GM12872 (cell line): ENCODE measurements around the gene ZNF503.

Source experiments
- TF ChIP-seq, protein P1 (sequence below): IDR thresholded peaks from 3 replicates; pipeline ENCODE4 v1.5.1; 2011; ENCODE audit warnings: low read depth, mild to moderate bottlenecking, low read length, moderate library complexity; ENCODE audit not compliant: insufficient read depth

The ZNF503 gene, protein sequence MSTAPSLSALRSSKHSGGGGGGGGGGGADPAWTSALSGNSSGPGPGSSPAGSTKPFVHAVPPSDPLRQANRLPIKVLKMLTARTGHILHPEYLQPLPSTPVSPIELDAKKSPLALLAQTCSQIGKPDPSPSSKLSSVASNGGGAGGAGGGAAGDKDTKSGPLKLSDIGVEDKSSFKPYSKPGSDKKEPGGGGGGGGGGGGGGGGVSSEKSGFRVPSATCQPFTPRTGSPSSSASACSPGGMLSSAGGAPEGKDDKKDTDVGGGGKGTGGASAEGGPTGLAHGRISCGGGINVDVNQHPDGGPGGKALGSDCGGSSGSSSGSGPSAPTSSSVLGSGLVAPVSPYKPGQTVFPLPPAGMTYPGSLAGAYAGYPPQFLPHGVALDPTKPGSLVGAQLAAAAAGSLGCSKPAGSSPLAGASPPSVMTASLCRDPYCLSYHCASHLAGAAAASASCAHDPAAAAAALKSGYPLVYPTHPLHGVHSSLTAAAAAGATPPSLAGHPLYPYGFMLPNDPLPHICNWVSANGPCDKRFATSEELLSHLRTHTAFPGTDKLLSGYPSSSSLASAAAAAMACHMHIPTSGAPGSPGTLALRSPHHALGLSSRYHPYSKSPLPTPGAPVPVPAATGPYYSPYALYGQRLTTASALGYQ

DNA sequence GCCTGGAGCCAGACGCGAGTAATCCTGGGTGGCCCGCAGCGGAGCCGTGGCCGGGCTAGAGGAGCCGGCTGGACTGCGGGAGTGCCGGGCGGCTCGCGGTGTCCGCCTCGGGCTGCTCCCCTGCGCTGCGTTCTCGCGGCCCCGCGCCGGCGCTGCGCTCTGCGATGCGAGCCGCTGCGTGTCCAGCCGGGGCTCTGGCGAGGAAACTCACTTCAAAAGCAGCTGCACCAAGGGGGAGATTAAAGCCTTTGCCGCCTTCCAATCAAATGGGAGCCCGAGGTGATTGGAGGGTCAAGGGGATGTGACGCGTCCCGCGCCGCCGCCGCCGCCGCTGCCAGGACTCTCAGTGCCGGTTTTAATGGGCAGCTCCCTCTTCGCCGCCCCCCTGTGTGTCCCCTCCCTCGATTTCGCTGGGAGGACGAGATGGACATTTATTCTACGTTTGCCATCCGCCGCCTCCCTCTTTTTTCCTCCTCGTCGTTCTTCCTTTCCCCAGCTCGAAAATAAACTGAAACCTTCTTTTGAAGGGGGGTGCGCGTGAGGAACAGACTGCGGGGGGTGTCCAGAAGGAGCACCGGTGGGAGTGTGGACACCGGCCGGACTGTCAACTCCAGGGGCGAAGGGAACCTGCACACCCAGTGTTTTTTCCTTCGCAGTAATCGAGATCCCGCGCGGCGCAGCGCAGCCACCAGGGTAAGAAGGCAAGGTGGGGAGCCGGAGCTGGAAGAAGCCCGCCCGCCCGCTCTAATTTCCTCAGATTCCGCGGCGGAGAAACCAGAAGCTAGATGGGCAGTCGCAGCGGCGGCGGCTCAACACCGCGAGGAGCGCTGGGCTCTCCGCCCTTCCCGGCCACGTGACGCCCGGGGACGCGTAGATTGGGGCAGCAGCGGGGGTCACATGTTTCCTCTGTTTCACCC is at the start of gene ZNF503:
Gene ZNF503, minus strand, starts transcription at position 196 of the 917 bp plus-strand sequence. CDS start 345 bp downstream, outside the sequence.
- TF ChIP-seq, protein P1, sequence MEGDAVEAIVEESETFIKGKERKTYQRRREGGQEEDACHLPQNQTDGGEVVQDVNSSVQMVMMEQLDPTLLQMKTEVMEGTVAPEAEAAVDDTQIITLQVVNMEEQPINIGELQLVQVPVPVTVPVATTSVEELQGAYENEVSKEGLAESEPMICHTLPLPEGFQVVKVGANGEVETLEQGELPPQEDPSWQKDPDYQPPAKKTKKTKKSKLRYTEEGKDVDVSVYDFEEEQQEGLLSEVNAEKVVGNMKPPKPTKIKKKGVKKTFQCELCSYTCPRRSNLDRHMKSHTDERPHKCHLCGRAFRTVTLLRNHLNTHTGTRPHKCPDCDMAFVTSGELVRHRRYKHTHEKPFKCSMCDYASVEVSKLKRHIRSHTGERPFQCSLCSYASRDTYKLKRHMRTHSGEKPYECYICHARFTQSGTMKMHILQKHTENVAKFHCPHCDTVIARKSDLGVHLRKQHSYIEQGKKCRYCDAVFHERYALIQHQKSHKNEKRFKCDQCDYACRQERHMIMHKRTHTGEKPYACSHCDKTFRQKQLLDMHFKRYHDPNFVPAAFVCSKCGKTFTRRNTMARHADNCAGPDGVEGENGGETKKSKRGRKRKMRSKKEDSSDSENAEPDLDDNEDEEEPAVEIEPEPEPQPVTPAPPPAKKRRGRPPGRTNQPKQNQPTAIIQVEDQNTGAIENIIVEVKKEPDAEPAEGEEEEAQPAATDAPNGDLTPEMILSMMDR: no peak

DNA sequence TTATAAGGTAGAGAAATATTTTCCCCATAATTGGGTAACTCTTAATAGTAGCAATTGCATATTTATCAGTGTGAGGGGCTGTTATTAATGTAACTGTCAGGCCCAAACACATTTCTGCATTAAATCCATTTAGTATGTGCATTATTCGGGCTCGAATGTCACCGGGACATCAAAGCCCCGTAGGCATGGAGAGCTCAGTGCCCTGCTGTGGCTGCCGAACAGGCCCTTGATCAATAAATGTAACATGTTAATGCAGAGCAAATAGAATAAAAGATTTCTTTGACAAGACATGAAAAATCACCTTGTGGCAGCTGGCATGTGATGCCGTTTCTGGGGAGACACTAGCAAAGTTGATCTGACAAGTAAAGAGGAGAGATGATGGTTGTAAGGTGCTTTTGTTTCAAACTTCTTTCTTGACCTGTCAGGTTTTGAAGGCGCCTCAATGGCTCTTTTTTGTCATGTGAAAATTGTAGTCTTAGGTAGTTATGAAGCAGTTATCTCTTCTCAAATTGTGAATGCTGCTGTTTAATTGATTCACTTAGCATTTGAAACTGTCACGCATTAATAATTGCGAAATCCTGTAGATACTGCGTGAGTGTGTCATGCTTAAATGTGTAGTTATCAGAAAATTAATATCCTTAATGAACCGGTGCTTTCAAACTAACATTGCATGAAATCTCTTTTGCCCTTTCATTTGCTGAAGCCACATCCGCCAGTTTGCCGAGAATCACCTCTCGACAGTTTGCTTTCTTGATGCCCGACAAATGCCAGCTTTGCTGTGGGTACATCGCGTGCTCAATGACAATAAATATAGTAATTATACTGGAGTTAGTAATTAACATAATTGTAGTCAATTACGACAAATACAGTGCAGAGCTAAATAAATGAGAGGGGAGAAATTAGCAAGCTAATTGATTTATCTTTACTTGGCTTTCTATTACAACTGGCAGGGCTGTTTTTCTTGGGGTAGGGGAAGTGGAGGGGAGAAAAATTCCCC is 49.4 kb upstream of the ZNF503 start:
- TF ChIP-seq, protein P1: no peak

DNA sequence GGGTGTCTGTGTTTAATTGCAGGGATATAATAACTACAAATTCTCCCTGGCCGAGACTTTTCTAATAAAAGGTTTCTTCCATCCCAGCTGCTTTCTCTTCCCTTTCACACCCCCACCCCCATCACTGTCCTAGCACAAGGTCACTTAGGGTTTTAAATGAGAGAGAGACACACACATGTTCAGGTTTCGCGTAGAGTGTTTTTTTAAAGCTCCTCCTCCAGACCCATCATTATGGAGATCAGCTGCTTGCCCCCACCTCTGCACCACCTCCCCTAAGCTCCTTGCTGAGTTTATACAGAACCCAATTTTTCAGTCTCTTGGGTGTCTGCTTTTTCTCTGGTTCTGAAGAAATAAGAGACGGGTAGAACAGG is 48.5 kb upstream of the ZNF503 start:
- TF ChIP-seq, protein P1: no peak

DNA sequence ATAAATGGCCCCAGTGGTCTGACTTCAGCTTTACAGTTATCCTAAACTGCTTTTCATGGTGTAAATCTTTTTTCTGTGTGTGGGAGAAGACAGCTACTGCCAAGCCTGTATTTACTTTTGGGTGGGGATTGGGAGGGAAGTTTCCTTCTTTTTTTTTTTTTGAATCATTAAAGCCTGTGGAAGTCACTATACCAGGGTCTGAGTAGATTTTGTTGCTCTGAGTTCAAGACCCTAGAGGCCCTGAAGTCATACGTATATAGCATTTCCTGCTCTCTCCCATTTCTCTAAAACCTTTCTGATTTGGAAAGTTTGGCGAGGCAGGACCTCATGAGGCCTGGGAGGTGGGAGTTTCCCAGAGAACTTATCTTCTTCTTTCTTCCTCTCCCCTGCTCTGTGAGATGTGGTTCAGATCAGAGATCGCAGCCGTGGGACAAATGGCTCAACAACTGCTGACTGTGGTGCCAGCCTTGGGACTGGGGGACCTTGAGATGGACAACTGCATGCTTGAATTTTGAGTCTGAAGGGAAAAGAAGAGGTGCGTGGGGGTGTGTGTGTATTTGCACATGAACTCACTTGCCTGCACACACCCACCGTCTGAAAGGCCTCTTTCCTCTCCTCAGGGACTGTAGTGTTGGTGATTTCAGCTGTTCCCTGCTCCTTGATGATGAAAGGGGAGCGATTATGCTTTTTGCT is 48.0 kb upstream of the ZNF503 start:
- TF ChIP-seq, protein P1: no peak

DNA sequence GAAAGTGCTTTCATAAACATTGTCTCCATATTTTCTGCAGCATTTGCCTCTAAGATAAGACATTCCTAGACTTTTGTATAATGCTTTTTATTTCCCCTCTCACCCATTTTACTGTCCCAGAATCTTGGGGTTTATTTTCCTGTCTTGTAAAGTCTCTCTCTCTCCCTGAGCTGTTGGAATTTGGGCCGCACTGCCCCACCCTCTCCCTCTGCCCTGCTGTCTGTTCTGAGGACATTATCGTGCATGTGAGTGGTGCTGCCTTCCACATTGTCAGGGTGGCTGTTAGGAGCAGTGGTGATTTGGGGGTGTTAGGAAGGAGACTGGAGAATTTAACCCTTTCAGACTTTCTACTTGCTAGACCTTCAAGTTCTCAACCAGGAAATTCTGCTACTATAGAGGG is 46.6 kb upstream of the ZNF503 start:
- TF ChIP-seq, protein P1: no peak

DNA sequence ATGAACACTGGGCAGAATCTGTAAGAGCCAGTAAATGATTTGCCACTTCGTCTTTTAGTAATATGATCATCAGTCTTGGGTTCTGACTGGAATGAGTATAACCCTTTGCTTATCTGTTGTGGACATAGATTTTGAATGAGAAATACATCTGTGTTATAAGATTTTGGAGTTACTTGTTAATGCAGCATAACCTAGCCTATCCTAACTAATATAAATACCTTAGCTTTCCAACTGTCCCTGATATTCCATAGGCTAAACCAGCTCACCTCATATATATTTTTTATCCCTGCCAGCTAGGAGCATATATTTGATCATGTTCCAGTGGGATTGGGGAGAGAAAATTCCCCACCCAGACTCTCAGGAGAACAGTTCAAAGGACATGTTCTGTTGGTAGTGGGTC is 44.9 kb upstream of the ZNF503 start:
- TF ChIP-seq, protein P1: no peak
